Neural progenitor cell (in vitro differentiated cells): ENCODE results near the gene C1QL4.

Source experiments
- CTCF ChIP-seq: fragments of 200-600 bp; sonication (generic); IDR thresholded peaks from 2 replicates; pipeline ENCODE4 v1.5.1; 2017; ENCODE audit warnings: antibody characterized with exemption, mild to moderate bottlenecking
- EZH2 ChIP-seq: fragments of 200-600 bp; sonication (generic); IDR thresholded peaks from 2 replicates; pipeline ENCODE4 v1.6.1; 2017; ENCODE audit warnings: antibody characterized with exemption, mild to moderate bottlenecking, moderate library complexity

- no peak for TF ChIP-seq CTCF
- no peak for TF ChIP-seq EZH2
These were observed 11.4 kb downstream of the C1QL4 start for GRCh38 chr12:49325606-49326005.
